HG03354 (cell line): ENCODE results near the gene VEGFA.

ENCODE experiments used
- ATAC-seq: cut with Tn5 transposase; IDR thresholded peaks from one replicate; pipeline ENCODE4 v1.9.1; 2021; ENCODE audit warnings: mild to moderate bottlenecking; ENCODE audit not compliant: unreplicated experiment, poor library complexity, severe bottlenecking

VEGFA gene

DNA sequence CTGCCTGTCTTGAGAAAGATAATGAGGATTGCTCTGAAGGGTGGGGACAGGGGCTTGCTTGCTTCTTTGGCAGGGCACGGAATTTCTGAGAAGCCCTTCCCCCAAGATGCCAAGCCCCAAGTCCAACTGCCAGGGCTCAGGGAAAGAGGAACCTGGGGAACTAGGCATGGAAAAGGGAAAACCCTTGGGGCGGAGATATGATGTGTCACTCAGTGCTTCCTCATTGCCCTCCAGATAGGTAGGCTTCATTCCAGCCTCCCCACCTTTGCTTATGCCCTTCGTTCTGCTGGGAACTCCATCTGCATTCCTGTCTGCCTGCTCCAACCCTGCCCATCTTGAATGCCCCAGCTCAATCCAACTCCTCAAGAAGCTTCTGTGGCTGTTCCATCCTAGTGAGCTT, 61.2 kb downstream of the VEGFA start:
- no peak for ATAC-seq

- no peak for ATAC-seq
Measured at GRCh38 chr6:43833223-43833995, 63.4 kb downstream of the VEGFA start.

DNA sequence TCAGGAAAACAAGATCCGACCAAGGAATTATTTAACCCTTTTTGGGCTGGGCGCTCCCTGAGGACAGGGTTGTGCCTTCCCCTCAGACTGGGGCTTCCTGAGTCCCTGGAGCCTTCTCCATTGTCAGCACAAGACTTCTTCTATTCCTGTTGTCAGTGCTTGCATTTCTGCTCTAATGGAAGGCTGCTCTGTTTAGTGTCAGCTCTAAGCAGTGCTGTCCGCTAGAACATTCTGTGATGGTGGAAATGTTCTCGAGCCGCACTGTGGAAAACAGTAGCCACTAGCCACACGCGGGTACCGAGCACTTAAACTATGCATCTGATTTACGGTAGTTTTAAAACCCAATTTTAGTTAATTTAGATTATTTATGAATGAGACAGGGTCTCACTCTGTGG, 64.0 kb downstream of the VEGFA start:
- ATAC-seq, result no peak

DNA sequence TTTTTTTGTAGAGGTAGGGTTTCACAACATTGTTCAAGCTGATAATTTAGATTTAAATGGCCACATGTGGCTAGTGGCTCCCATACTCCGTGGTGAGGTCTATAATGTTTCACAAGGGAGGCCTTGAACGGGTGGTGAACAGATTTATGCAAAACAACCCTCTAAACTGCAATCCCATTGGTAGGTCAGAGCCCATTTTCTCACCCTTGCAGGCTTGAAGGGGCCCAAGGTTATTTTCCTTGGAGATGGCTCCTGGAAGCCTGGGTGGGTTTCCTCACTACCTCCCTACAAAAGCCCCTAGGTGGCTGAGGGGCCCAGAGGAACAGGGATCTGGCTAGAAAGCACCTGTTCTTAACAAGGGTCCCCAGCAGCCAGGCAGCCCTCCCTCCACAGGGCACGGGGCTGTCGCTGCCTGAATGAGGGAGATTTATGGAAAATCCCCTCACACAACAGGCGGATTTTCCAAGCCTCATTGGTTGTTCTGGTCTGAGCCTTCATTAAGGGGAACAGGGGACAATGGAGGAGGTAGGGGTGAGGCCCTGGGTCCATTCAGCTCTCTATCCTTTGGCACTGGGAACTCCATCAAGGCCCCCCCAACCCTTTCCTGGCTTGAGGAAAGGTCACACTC, 64.6 kb downstream of the VEGFA start:
- ATAC-seq, result no peak

DNA sequence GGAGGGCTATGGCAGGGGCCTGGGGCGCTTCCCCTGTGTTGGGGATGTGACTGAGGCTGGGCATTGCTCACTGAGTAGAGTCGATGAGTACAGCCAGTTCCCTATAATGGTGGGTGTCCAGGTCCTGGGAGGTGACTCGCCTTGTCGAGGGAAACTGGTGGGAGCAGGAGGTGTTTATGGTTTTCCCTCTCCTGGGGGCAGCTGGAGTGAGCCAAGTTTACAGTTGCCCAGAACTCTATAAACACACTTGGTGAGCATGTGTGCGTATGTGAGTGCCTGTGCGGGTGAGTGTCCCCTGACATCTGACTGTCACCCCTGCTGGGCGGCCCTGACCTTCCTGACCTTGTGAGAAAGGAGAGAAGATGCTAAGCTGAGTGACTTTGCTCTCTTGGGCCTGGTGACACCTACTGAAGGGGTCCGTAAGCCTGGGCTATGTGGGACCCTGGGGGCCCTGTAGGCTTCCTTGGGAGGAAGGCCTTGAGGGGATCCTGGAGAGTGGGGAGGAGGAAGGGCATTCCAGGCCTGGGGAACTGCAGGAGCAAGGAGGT, 65.9 kb downstream of the VEGFA start:
- ATAC-seq, result no peak
